Measurements from ENCODE around the gene ZDHHC12.
A peak's percentile ranks its signal among the peaks of the same experiment; 100 is the strongest.

Gene ZDHHC12

DNA sequence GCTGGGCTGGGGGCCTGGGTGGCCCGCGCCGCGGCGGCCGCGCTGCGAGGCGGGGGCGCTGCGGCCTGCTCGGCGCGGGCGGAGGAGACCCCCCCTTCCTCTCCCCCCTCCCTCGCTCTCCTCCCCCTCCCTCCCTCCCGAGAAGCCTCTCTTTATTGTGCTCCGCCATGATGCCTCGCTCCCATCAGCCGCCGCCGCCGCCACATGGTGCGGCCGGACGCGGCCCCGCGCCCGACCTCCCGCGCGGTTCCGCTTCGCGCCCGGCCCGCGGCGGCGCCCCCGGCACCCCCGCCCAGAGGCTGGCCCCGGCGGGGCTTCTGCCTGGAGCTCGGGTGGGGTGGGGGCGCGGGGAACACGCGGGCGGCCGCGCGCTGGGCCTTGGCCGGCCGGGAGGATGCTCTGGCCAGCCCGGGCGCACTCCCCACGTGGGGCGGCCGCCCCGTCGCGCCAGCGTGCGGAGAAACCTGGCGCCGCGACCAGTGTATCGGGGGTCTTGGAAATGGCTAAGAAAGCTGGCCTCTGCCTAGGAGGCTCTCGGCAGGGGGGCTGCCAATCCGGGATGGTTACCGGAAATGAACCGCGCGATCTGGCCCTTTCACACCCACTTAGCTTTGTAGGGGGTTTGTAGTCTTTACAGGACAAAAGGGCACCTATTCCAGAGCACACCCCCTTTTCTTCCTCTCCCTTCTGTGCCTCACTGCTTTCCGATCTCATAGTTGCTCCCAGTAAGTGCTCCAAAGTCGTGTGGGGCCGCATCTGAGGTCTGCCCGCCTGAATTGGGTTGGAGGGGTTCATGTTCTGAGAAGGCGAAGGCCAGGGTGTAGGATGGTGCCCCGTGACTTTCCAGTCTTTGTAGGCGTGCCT, 33.9 kb downstream of the ZDHHC12 start:
- Histone ChIP-seq H3F3A (ENCODE audit: insufficient read depth) (peaks cover 66% of the 10 kb centered on the region), H3K4me2 (ENCODE audit: low read depth, low read length, poor library complexity, severe bottlenecking) (peak overlapping the region; percentile 79), H3K27me3 (ENCODE audit: low read length) (no peaks in the 10 kb centered on the region), H3K27ac (ENCODE audit: low read depth, low read length) (peak overlapping the region; percentile 81), H2AFZ (ENCODE audit: low read depth, low read length, severe bottlenecking) (no peak overlapping the region), H4K20me1 (ENCODE audit: low read depth, low read length) (peaks cover 22% of the 10 kb centered on the region), H3K79me2 (ENCODE audit: insufficient read depth, low read length) (peaks cover 72% of the 10 kb centered on the region), H3K9me2 (replicated peaks; ENCODE audit: insufficient read depth, low read length) (no peaks in the 10 kb centered on the region), H3K36me3 (ENCODE audit: low read length) (peaks cover 42% of the 10 kb centered on the region), H3K9me3 (ENCODE audit: insufficient read depth, low read length) (no peaks in the 10 kb centered on the region), H3K9ac (ENCODE audit: low read length) (peak overlapping the region; percentile 91), H3K4me3 (ENCODE audit: insufficient read depth, low read length, poor library complexity, severe bottlenecking) (peak overlapping the region; percentile 81)
- no peak for TF ChIP-seq EZH2phosphoT487 (conservative IDR thresholded peaks at IDR 0.05; ENCODE audit: low read length)
- TF ChIP-seq, protein P1, sequence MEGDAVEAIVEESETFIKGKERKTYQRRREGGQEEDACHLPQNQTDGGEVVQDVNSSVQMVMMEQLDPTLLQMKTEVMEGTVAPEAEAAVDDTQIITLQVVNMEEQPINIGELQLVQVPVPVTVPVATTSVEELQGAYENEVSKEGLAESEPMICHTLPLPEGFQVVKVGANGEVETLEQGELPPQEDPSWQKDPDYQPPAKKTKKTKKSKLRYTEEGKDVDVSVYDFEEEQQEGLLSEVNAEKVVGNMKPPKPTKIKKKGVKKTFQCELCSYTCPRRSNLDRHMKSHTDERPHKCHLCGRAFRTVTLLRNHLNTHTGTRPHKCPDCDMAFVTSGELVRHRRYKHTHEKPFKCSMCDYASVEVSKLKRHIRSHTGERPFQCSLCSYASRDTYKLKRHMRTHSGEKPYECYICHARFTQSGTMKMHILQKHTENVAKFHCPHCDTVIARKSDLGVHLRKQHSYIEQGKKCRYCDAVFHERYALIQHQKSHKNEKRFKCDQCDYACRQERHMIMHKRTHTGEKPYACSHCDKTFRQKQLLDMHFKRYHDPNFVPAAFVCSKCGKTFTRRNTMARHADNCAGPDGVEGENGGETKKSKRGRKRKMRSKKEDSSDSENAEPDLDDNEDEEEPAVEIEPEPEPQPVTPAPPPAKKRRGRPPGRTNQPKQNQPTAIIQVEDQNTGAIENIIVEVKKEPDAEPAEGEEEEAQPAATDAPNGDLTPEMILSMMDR (IDR thresholded peaks at IDR 0.05; ENCODE audit: insufficient read depth, low read length, poor library complexity, severe bottlenecking) = no peak

GRCh38 chr9:128689293-128689774, 34.6 kb downstream of the ZDHHC12 start:
- Histone ChIP-seq H3K79me2 (ENCODE audit: insufficient read depth, low read length) (peaks cover 80% of the 10 kb centered on the region), H3K36me3 (ENCODE audit: low read length) (peaks cover 40% of the 10 kb centered on the region), H3K9me2 (replicated peaks; ENCODE audit: insufficient read depth, low read length) (no peaks in the 10 kb centered on the region), H3K4me3 (ENCODE audit: insufficient read depth, low read length, poor library complexity, severe bottlenecking) (peak overlapping the region; percentile 56), H3K9me3 (ENCODE audit: insufficient read depth, low read length) (no peaks in the 10 kb centered on the region), H3K27ac (ENCODE audit: low read depth, low read length) (peak overlapping the region; percentile 75), H2AFZ (ENCODE audit: low read depth, low read length, severe bottlenecking) (no peak overlapping the region), H3K9ac (ENCODE audit: low read length) (peak overlapping the region; percentile 68), H3K4me2 (ENCODE audit: low read depth, low read length, poor library complexity, severe bottlenecking) (peak overlapping the region; percentile 21), H3F3A (ENCODE audit: insufficient read depth) (peaks cover 65% of the 10 kb centered on the region), H4K20me1 (ENCODE audit: low read depth, low read length) (peaks cover 22% of the 10 kb centered on the region), H3K27me3 (ENCODE audit: low read length) (no peaks in the 10 kb centered on the region)
- TF ChIP-seq EZH2phosphoT487 (conservative IDR thresholded peaks at IDR 0.05; ENCODE audit: low read length) = no peak
- TF ChIP-seq, protein P1 (IDR thresholded peaks at IDR 0.05; ENCODE audit: insufficient read depth, low read length, poor library complexity, severe bottlenecking) = no peak

GRCh38 chr9:128688501-128689292, 35.2 kb downstream of the ZDHHC12 start, which contains the start of gene SET:
Gene SET, plus strand, starts transcription at chr9:128689222. Its CDS starts 361 bp downstream, at chr9:128689583.
- Histone ChIP-seq H2AFZ (ENCODE audit: low read depth, low read length, severe bottlenecking) (peak within 1 kb of the TSS; percentile 15), H3K9me2 (replicated peaks; ENCODE audit: insufficient read depth, low read length) (no peaks in the 10 kb centered on the region), H3K27me3 (ENCODE audit: low read length) (no peaks in the 10 kb centered on the region), H3K4me2 (ENCODE audit: low read depth, low read length, poor library complexity, severe bottlenecking) (peak within 1 kb of the TSS; percentile 79), H3K79me2 (ENCODE audit: insufficient read depth, low read length) (peaks cover 84% of the 10 kb centered on the region), H3K36me3 (ENCODE audit: low read length) (peaks cover 33% of the 10 kb centered on the region), H3K9me3 (ENCODE audit: insufficient read depth, low read length) (no peaks in the 10 kb centered on the region), H3K27ac (ENCODE audit: low read depth, low read length) (peak within 1 kb of the TSS; percentile 97), H3K9ac (ENCODE audit: low read length) (peak within 1 kb of the TSS; percentile 96), H4K20me1 (ENCODE audit: low read depth, low read length) (peaks cover 22% of the 10 kb centered on the region), H3K4me3 (ENCODE audit: insufficient read depth, low read length, poor library complexity, severe bottlenecking) (peak within 1 kb of the TSS; percentile 81), H3F3A (ENCODE audit: insufficient read depth) (peaks cover 64% of the 10 kb centered on the region)
- TF ChIP-seq, protein P1 (IDR thresholded peaks at IDR 0.05; ENCODE audit: insufficient read depth, low read length, poor library complexity, severe bottlenecking) = no peak
- TF ChIP-seq EZH2phosphoT487 (conservative IDR thresholded peaks at IDR 0.05; ENCODE audit: low read length) = no peak

Data from SU-DHL-6 (cell line).